HG02610 (cell line): ENCODE measurements around the gene DNAJC15.
"Not testable (repeated sequence)": the region's sequence is repeated elsewhere in the genome, so short reads cannot be mapped to it uniquely, and the experiment has no call there.

ENCODE experiments used
- ATAC-seq: cut with Tn5 transposase; IDR thresholded peaks from one replicate; pipeline ENCODE4 v1.9.1; 2021; ENCODE audit warnings: mild to moderate bottlenecking, moderate library complexity; ENCODE audit not compliant: unreplicated experiment

Gene DNAJC15

GRCh38 chr13:43003010-43003409 lies 20.4 kb upstream of the DNAJC15 start:
- no peak for ATAC-seq

GRCh38 chr13:43003729-43004128 lies 19.7 kb upstream of the DNAJC15 start:
- no peak for ATAC-seq

GRCh38 chr13:43005460-43006236 lies 17.7 kb upstream of the DNAJC15 start:
- ATAC-seq: no peak

GRCh38 chr13:43006893-43007631 lies 16.3 kb upstream of the DNAJC15 start:
- no peak for ATAC-seq

GRCh38 chr13:43008596-43008995 lies 14.8 kb upstream of the DNAJC15 start:
- ATAC-seq: no peak

- no peak for ATAC-seq
These were observed 13.9 kb upstream of the DNAJC15 start for GRCh38 chr13:43009506-43009905.

GRCh38 chr13:43014162-43014561 lies 9.2 kb upstream of the DNAJC15 start:
- no peak for ATAC-seq

GRCh38 chr13:43016226-43016625 lies 7.2 kb upstream of the DNAJC15 start:
- no peak for ATAC-seq

- ATAC-seq: no peak
These were observed 3.6 kb upstream of the DNAJC15 start for GRCh38 chr13:43019811-43020210.

GRCh38 chr13:43020794-43021193 lies 2.6 kb upstream of the DNAJC15 start:
- ATAC-seq: no peak

GRCh38 chr13:43021926-43022670 lies 1.3 kb upstream of the DNAJC15 start:
- no peak for ATAC-seq

GRCh38 chr13:43022934-43023288 lies 475 bp upstream of the DNAJC15 start:
- no peak for ATAC-seq

- no peak for ATAC-seq
These were observed 2.9 kb downstream of the DNAJC15 start for GRCh38 chr13:43026262-43026661.

GRCh38 chr13:43030548-43030947 lies 7.2 kb downstream of the DNAJC15 start:
- ATAC-seq: peak; percentile 78

GRCh38 chr13:43031881-43032280 lies 8.5 kb downstream of the DNAJC15 start:
- no peak for ATAC-seq

- ATAC-seq: no peak
These were observed 9.7 kb downstream of the DNAJC15 start for GRCh38 chr13:43033038-43033437.

GRCh38 chr13:43036351-43037250 lies 13.2 kb downstream of the DNAJC15 start:
- ATAC-seq: no peak

GRCh38 chr13:43039966-43040365 lies 16.6 kb downstream of the DNAJC15 start:
- ATAC-seq: no peak

- ATAC-seq: not testable (repeated sequence)
These were observed 17.4 kb downstream of the DNAJC15 start for GRCh38 chr13:43040581-43041368.

GRCh38 chr13:43041369-43041921 lies 18.1 kb downstream of the DNAJC15 start:
- ATAC-seq: peak; percentile 62
